HG03520 (cell line): ENCODE measurements around the gene GATM.
A peak's percentile ranks its signal among the peaks of the same experiment; 100 is the strongest.

Source experiments
- ATAC-seq: cut with Tn5 transposase; IDR thresholded peaks from one replicate; pipeline ENCODE4 v1.9.1; 2021; ENCODE audit warnings: mild to moderate bottlenecking, moderate library complexity; ENCODE audit not compliant: unreplicated experiment

GATM gene, protein sequence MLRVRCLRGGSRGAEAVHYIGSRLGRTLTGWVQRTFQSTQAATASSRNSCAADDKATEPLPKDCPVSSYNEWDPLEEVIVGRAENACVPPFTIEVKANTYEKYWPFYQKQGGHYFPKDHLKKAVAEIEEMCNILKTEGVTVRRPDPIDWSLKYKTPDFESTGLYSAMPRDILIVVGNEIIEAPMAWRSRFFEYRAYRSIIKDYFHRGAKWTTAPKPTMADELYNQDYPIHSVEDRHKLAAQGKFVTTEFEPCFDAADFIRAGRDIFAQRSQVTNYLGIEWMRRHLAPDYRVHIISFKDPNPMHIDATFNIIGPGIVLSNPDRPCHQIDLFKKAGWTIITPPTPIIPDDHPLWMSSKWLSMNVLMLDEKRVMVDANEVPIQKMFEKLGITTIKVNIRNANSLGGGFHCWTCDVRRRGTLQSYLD

DNA sequence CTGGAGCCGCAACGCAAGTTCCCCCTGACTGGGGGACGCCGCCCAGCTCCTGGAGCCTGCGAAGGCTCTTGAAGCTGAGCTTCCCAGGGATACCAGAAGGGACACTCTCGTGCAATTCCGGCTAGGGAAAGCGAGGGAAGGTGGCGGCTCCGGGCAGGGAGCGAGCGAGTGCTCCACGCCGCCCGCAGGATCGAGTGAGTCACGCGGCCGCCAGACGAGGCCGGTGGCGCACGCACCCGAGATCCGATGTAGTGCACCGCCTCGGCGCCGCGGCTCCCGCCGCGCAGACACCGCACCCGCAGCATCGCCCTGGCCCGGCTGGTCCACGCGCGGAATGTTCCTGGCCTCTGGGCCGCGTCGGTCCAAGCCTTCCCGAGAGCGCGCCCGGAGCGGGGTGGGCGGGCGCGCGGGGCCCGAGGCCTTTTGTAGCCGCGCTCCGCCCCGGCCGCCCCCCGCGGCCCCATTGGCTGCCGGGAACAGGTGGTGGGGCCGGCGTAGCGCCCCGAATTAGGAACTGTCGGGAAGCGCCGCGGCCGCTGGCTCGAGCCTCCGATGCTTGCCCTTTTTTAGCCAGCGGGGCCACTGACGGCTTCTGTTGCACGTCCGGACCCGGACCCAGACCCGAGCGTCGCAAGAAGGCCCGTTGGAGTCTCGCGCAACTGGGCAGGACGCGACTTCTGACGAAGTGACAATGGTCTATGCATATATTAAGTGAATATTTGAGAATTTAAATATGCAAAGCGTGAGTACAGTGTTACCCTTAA lies at the start of gene GATM:
Gene GATM, minus strand, starts transcription at position 396 of the 764 bp plus-strand sequence. Its CDS starts 91 bp downstream, at position 305.
- peak; percentile 75 for ATAC-seq

DNA sequence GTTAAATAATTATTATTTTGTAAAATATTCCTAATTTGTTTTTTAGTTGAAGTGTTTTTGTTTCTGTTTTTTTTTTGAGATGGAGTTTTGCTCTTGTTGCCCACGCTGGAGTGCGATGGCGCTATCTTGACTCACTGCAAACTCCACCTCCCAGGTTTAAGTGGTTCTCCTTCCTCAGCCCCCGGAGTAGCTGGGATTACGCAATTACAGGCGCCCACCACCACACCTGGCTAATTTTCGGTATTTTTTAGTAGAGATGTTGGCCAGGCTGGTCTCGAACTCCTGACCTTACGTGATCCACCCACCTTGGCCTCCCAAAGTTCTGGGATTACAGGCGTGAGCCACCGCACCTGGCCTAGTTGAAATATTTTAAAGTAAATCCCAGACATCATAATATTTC lies 48.7 kb upstream of the GATM start:
- ATAC-seq, result no peak

DNA sequence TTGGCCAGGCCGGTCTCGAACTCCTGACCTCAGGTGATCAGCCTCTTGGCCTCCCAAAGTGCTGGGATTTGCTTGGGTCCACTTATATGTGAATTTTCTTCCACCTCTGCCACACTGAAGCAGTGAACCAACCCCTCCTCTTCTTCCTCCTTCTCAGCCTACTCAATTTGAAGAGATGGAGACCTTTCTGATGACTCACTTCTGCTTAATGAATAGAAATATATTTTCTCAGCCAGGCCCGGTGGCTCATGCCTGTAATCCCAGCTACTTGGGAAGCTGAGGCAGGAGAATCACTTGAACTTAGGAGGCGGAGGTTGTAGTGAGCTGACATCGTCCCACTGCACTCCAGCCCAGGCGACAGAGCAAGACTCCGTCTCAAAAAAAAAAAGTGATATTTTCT lies 46.8 kb upstream of the GATM start:
- ATAC-seq, result no peak

DNA sequence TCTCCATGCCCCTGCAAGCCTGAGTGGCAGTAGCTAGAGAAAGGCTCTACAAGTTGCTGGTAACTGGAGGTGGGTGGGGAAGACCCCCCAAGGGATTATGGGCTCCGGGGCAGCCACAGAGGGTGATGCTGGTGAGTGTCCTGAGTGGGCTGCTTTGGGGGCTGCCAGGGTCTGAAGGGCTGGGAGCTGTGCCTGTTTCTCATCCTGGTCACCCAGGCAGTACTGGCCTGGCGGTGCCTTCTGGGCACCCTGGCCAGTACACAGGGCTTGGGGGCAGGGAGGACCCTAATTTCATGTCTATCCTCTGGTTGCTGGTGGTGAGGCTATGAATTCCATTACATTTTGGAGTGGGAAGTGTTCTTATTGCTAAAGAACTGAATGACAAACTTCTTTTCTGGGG lies 46.1 kb upstream of the GATM start:
- no peak for ATAC-seq

DNA sequence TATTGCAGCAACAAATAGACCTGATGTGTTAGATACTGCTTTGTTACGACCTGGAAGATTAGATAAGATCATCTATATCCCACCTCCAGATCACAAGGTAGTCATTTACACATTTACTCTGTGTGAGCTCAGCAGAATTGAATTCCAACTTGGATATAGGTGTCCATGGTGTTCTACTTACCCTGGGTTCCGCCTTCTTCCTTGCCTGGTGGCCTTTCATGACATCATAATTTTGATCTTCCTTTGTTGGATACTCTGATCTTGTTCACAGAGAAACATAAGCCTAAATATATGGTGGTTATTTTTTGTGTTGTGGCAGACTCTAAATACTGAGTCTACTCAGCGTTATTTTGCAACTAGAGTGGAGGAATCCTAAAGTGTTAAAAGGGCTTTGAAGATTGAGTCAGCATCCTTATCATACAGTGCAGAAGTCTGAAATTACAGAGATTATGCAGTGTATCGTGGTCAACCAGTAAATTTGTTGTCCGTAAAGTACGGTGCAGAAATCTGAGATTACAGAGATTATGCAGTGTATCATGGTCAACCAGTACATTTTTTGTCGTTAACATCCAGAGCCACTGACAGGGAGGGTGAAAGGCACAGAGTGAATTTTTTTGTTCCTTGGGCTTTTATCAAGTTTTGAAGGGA lies 39.1 kb upstream of the GATM start:
- no peak for ATAC-seq

DNA sequence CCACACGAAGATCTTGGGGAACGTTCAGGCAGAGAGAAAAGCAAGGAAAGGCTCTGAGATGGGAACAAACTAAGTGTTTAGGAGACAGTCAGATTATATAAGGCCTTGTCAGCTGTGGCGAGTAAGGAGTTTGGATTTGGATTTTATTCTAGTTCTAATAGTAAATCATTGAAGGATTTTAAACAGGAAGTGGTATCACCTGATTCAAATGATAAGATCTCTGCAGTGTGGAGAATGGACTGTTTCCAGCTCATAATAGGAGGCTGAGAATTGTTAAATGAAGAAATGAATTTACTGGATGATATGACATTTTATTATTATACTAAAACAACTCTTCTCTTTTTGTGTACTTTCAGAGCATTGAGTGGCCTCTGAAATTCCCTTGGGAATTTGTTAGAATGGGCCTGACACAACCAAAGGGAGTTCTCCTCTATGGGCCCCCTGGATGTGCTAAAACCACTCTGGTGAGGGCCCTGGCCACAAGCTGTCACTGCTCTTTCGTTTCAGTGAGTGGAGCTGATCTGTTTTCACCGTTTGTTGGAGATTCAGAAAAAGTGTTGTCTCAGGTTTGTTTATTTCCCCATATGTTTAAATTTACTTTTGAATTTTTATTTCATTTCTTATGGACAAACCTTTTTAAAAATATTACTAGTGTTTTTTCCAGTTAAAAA lies 36.0 kb upstream of the GATM start:
- ATAC-seq, result no peak

DNA sequence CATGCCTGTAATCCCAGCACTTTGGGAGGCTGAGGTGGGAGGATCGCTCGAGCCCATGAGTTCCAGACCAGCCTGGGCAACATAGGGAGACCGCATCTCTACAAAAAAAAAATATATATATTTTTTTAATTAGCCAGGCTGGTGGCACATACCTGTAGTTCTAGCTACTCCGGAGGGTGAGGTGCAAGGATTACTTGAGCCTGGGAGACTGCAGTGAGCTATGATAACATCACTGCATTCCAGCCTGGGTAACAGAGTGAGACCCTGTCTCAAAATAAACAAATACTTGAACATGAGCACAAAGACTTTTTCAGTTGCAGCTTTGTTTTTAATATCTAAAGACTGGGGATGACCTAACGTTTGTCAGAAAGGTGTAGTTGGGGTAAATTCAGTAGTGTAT lies 31.3 kb upstream of the GATM start:
- no peak for ATAC-seq

DNA sequence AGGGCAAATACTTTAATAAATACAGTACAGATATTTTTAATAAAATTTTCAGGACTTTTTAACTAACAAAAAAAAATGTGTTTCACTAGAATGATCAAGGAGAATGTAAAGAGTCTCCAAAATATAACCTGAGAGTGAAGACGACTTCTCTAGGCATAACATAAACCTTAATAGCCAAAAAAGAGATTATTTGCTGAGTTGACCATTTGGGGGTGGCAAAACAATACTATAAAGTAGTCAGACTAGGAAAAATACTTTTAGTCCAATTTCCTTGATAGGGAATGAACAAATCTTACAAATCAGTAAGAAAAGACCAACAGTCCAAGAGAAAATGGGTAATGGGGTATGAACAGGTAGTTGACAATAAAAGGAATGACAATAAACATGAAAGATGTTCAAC lies 29.4 kb upstream of the GATM start:
- no peak for ATAC-seq

DNA sequence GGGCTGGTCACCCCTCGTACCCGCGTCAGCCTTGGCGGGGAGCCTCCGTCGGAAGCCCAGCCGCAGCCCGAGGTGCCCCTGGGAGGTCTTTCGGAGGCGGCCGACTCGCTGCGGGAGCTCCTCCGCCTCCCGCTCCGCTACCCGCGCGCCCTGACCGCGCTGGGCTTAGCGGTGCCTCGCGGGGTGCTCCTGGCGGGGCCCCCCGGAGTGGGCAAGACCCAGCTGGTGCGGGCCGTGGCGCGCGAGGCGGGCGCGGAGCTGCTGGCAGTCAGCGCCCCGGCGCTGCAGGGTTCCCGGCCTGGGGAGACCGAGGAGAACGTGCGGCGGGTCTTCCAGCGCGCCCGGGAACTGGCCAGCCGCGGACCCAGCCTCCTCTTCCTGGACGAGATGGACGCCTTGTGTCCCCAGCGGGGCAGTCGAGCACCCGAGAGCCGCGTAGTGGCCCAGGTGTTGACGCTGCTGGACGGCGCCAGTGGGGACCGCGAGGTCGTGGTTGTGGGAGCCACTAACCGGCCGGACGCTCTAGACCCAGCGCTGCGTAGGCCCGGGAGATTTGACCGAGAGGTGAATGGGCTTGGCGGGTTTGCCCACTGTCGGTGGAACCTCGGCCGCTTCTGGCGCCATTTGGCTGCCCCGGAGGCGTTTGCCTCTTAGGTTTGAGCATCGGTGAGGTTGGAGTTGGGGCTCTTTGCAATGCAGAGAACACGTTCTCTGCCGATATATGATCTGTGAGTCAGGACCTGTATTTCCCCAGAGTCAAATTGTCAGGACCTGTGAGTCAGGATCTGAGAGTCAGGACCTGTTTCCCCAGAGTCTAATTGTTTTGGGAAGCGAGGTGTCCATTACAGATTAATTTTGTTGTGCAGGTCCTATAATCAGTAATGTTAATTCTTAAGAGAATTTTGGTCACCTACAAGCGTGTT lies 24.9 kb upstream of the GATM start:
- ATAC-seq, result peak; percentile 28

DNA sequence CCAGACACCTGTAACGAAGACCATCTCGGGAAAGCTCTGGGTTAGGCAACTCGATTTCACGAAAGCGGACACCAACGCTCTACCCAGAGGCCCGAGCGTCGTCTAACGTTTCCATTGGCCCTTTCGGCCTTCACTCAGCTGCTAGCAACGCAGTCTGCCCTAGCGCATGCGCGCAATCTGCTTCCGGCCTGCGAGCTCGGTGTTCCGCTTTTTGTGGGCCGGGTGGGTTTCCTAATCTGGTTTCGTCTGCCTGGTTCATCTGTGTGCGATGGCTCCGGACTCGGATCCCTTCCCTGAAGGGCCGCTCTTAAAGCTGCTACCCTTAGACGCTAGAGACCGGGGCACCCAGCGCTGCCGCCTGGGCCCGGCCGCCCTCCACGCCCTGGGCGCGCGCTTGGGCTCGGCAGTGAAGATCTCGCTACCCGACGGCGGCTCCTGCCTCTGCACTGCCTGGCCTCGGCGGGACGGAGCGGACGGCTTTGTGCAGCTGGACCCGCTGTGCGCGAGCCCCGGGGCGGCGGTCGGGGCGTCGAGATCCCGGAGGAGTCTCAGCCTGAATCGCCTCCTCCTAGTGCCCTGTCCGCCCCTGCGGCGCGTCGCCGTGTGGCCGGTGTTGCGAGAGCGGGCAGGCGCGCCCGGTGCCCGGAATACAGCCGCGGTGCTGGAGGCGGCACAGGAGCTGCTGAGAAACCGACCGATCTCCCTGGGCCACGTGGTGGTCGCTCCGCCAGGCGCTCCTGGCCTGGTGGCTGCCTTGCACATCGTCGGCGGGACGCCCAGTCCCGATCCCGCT lies 24.0 kb upstream of the GATM start:
- peak; percentile 81 for ATAC-seq

DNA sequence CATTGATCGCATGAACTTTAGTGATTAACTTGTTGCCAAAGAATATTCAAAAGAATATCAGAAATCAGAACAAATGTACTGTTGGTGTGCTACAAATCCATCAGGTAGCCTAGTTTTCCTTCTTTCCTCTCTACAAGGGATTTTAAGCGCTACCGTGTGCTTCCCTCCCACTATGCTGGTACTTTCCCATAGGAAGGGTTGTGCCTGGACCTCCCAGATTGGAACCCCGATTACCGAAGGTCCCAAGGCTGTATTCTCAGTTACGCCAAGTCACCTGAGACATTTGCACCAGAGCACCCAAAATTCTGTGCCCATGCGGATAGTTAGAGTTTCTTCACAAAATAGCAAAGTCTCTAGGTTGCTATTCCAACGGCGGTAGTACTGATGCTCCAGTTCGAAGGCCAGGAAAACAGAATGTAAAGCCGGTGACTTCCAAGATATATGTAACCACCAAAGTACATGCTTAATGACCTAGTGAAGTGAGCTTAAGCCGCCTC lies 23.4 kb upstream of the GATM start:
- no peak for ATAC-seq

DNA sequence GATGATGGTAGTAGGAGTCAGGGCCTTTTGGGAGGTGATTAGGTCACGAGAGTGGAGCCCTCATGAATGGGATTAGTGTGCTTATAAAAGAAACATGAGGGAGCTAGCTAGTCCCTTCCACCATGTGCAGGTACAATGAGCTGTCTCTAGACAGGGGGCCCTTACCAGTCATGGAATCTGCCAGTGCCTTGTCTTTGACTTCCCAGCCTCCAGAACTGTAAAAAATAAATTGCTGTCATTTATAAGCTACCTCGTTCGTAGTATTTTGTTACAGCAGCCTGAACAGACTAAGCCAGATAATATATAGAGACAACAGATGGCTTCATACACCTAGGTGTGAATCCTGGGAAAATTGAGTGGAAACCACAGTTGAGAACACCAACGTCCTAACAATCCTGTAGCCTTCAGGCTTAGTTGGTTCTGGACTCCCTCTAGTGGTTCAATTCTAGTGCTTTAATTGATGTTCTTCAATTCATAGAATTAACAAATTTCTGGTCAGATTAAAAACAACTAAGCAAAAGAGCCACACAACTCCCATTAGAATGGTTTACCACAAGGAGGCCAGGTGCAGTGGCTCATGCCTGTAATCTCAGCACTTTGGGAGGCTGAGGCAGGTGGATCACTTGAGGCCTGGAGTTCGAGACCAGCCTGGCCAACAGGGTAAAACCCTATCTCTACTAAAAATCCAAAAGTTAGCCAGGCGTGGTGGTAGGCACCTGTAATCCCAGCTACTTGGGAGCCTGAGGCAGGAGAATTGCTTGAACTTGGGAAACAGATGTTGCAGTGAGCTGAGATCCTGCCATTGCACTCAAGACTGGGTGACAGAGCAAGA lies 21.3 kb upstream of the GATM start:
- ATAC-seq, result no peak

DNA sequence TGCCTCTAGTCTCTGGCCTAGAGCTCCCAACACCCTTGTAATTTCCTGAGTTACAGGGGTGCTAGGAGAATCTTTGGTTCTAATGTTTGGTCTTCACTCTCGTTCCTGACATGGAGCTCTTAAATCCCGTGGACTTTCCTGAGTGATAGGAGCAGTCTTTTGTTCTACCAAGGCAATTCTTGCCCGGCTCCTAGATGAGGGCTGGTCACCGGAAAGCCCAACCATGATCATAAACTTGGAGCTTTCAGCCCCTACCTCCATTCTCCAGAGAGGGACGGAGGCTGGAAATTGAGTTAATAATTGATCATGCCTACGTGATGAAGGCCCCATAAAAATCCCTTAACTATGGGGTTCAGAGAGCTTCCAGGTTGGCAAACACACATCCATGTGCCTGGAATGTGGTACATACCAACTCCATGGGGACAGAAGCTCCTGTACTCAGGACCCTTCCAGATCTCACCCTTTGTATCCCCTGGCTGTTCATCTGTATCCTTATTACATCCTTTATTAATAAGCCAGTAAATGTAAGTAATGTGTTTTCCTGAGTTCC lies 18.8 kb upstream of the GATM start:
- no peak for ATAC-seq

DNA sequence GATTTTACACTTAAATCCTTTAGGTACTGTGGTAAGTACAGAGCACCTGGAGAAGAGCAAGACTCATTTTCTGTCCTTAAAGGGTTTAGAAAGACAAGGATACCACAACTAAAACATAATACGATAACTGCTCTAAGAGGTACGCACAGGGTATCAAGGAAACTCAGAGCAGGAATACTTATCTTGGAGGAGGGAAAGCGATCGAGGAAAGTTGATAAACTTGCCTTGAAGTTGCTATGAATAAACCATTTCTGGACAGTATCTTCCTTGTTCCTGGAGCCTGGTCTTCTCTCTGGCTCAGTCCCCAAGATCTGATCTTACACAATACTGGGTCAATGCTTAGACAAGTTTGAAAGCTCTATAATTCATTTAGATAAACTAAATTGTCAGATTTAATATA lies 17.6 kb upstream of the GATM start:
- no peak for ATAC-seq

DNA sequence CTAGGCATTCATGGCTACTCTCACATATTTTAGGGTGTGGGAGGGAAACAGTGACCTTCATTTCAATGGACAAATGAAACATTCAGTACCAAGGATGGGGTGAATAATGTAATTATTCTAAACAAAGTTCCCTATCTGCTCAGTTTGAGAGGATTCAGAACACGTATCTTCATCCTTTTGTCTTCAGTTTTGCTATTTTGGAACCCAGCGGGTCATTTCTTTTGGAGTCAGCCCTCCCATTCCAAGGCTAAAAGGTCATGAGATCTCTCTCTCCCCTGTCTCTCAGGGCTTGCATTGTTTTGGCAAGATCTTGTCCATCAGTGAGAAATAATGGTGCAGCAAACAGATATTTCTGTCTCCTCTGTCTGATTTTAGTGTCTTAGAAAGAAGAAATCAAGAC lies 16.3 kb upstream of the GATM start:
- no peak for ATAC-seq

DNA sequence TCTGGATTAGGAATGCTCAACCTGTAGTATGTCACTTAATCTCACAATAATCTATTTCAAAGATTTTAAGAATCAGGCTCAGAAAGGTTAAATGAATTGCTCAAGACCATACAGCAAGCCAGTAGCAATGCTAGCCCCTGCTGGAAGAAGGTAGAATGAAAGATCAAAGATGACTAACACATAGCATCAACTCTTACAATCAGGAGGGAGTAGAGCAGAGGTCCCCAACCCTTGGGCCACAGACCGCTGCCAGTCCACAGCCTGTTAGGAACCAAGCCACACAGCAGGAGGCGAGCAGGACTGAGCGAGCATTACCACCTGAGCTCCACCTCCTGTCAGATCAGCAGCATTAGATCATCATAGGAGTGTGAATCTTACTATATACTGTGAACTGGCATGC lies 15.5 kb upstream of the GATM start:
- no peak for ATAC-seq

DNA sequence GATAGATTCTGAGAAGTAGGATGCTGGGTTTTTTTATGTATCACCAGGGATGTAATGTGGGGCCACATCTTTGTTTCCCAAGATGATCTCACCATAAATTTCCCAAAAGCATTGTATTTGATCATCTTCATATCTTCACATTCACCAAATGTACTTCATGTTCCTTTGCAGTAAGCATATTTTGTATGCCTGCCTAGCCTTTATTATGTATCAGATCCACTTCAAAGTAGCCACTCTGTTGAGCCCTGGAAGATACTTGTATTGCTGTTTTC lies 14.2 kb upstream of the GATM start:
- ATAC-seq, result no peak
